Adrenal gland (tissue), 12 donors: ENCODE results near the gene ODAD2. TPM values are rescaled to one million over a fixed set of nuclear protein-coding genes. Genes with fewer than 3 reads are reported as not detected.

Experiments used
- DNase-seq, 7 donors: peaks; one replicate each; pipeline ENCODE4 v3.0.0-alpha.2; 2019 to 2020
- H3K27ac ChIP-seq, 5 donors: fragments of 200-600 bp; sonication (generic) in 4 of 5; 1 replicate in 3 of 5; 2 replicates in 2 of 5; pipeline versions ENCODE4 v1.5.1 to v1.8.0; 2016 to 2020; ENCODE audit warnings: mild to moderate bottlenecking in 1 of 5
- H3K27me3 ChIP-seq: fragments of 200-600 bp; 2 replicates; pipeline ENCODE4 v1.8.0; 2021
- H3K36me3 ChIP-seq, 2 donors: fragments of 200-600 bp; replicated peaks in 1 of 2; 1 replicate in 1 of 2; 2 replicates in 1 of 2; pipeline versions ENCODE4 v1.5.1 to v1.8.0; 2018 to 2022
- H3K4me1 ChIP-seq, 2 donors: fragments of 200-600 bp; replicated peaks in 1 of 2; 1 replicate in 1 of 2; 2 replicates in 1 of 2; pipeline versions ENCODE4 v1.5.1 to v1.8.0; 2018 to 2021
- H3K4me3 ChIP-seq, 4 donors: fragments of 200-600 bp; sonication (generic) in 3 of 4; one replicate each; pipeline ENCODE4 v1.5.1; 2016 to 2018
- H3K9me3 ChIP-seq, 3 donors: fragments of 200-600 bp; sonication (generic) in 1 of 3; replicated peaks in 1 of 3; 1 replicate in 2 of 3; 2 replicates in 1 of 3; pipeline versions ENCODE4 v1.5.1 to v1.8.0; 2016 to 2021
- POLR2A ChIP-seq, 2 donors: fragments of 450-650 bp; IDR thresholded peaks; one replicate each; pipeline ENCODE4 v1.6.1; 2017; ENCODE audit warnings: antibody characterized with exemption in 2 of 2, mild to moderate bottlenecking in 2 of 2, moderate library complexity in 1 of 2
- WGBS, 4 donors: extraction: QIAGEN DNeasy Blood & Tissue Kit in 2 of 4; methylation state at CpG; one replicate each; pipeline versions ENCODE4 v1.1.5 to v1.1.7; 2013 to 2017; 5-methylcytosine and 5-hydroxymethylcytosine counted together
- intact Hi-C, 2 donors: fragments of 100-400 bp; cut with DNase I; formaldehyde crosslinking; loops; one replicate each; pipeline versions ENCODE4 v1.14.1 to v1.15.0; 2022 to 2023
- polyA plus RNA-seq, 3 donors: library from polyadenylated mRNA; stranded (reverse); fragments of 200-250 nt in 2 of 3; fragments of 350-450 nt in 1 of 3; fragmentation: Illumina TruSeq in 1 of 3; extraction: RNeasy Lipid Tissue Mini Kit (QIAGEN cat#74804) in 1 of 3; gene quantifications; one replicate each; pipeline ENCODE4 v1.2.3, GENCODE V29; 2013 to 2014
- total RNA-seq, 9 donors: library from RNA; depleted of rRNA in 4 of 9; stranded (reverse); fragments of >200 nt in 4 of 9; fragments of 120-200 nt in 1 of 9; fragmentation: NEBNext Ultra II Directional in 1 of 9; extraction: Animal tissue kit (Norgen Biotek cat#: 25700) in 1 of 9; gene quantifications; one replicate each; pipeline versions ENCODE4 v1.1.0 to v1.2.4, GENCODE V29; 2013 to 2023
- TF ChIP-seq, protein P1 (sequence below), 6 experiments: fragments of 450-650 bp in 4 of 6; fragments of 200-600 bp in 2 of 6; sonication (generic) in 1 of 6; IDR thresholded peaks; 1 replicate in 5 of 6; 2 replicates in 1 of 6; pipeline versions ENCODE4 v1.5.1 to v1.8.0; 2016 to 2021; ENCODE audit warnings: antibody characterized with exemption in 6 of 6, mild to moderate bottlenecking in 2 of 6, moderate library complexity in 1 of 6
- donor health status: healthy with polysubstance abuse.
- donor health status: Bipolar disorder and iron deficiency.
- donor health status: DM: yes; HTN: yes; CAD: no.
- donor health status: DM: no; HTN: no; CAD: no.
- donor health status: DM: no; HTN: no; CAD: no.
- donor health status: DM: yes; HTN: yes; CAD: no.

Gene ODAD2
- total and polyA plus RNA-seq, 12 donors: 0.35 to 2.4 (median 1.2) TPM

DNA sequence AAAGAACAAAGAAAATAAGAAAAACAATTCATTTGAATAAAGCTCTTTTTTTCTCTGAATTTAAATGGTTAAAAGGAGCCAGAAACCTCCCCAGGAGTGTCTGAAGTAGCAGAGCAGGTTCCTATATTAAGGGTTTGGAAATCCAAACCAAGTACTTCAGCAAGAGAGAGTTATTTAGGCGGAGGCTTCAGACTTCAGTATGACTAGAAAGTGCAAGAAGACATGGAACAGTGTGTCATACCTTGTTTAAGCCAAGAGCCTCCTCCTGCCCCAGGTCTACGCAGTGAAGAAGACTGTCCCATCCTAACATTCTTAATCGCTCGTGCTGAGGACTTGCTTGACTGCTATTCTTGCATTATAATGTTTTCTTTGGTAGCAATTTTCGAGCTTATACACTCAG, 51.3 kb downstream of the ODAD2 start:
- no peak for DNase-seq
- no peaks in the 10 kb centered on the region for H3K4me1 ChIP-seq
- no peak overlapping the region for H3K4me3 ChIP-seq
- intact Hi-C loops: no loop called here
- H3K36me3 ChIP-seq: no peaks in the 10 kb centered on the region
- H3K9me3 ChIP-seq: no peaks in the 10 kb centered on the region
- 72 to 80% (median 76%) methylated on average over 5 of the region's 5 CpGs for WGBS, 4 donors
- H3K27ac ChIP-seq: no peak overlapping the region
- no peaks in the 10 kb centered on the region for H3K27me3 ChIP-seq
- no peak for TF ChIP-seq POLR2A (IDR thresholded peaks at IDR 0.05)
- TF ChIP-seq, protein P1, sequence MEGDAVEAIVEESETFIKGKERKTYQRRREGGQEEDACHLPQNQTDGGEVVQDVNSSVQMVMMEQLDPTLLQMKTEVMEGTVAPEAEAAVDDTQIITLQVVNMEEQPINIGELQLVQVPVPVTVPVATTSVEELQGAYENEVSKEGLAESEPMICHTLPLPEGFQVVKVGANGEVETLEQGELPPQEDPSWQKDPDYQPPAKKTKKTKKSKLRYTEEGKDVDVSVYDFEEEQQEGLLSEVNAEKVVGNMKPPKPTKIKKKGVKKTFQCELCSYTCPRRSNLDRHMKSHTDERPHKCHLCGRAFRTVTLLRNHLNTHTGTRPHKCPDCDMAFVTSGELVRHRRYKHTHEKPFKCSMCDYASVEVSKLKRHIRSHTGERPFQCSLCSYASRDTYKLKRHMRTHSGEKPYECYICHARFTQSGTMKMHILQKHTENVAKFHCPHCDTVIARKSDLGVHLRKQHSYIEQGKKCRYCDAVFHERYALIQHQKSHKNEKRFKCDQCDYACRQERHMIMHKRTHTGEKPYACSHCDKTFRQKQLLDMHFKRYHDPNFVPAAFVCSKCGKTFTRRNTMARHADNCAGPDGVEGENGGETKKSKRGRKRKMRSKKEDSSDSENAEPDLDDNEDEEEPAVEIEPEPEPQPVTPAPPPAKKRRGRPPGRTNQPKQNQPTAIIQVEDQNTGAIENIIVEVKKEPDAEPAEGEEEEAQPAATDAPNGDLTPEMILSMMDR (IDR thresholded peaks at IDR 0.05): no peak

DNA sequence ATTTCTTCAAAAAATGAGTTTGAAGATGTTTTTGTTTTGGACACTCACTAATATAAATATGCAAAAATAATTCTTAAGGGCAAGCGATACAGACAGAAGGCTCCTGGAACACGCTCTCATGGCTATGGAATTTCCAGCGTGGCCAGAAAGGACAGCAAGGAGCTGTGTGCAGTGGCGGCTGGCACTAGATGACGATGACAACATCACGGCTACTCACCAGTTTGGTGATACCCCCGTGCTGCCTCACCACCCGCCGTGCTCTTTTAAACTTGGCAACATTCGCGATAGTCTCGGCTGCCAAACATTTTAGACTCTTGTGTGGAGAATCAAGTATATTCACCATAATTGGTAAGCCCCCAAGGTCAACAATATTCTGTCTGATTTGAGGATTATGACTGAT, 54.9 kb downstream of the ODAD2 start:
- Histone ChIP-seq H3K4me3 (no peak overlapping the region), H3K36me3 (no peaks in the 10 kb centered on the region), H3K27ac (no peak overlapping the region), H3K27me3 (no peaks in the 10 kb centered on the region), H3K4me1 (no peaks in the 10 kb centered on the region), H3K9me3 (no peaks in the 10 kb centered on the region)
- 92 to 96% (median 94%) methylated on average over 12 of the region's 12 CpGs for WGBS, 4 donors
- no peak for TF ChIP-seq POLR2A (IDR thresholded peaks at IDR 0.05)
- TF ChIP-seq, protein P1 (IDR thresholded peaks at IDR 0.05): no peak
- no peak for DNase-seq
- intact Hi-C loops: no loop called here

DNA sequence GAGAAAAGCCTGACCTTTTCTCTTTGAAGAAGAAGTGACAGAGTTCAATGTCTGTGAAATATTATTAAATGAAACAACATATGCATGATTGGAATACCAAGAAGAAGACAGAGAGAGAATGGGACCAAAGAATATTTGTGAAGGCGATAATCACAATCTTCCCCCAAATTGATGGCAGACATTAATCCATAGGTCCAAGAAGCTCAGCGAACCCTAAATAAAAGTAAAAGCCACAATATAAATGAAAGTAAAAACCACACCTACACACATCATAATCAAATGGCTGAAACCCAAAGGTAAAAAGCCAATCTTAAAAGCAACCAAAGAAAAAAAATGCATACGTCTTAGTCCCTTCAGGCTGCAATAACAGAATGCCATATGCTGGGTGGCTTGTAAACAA, 84.0 kb downstream of the ODAD2 start:
- Histone ChIP-seq H3K36me3 (no peaks in the 10 kb centered on the region), H3K27me3 (no peaks in the 10 kb centered on the region), H3K9me3 (no peaks in the 10 kb centered on the region), H3K27ac (no peak overlapping the region), H3K4me1 (no peaks in the 10 kb centered on the region), H3K4me3 (no peak overlapping the region)
- no peak for DNase-seq
- 85 to 93% (median 90%) methylated on average over 3 of the region's 3 CpGs for WGBS, 4 donors
- no peak for TF ChIP-seq POLR2A (IDR thresholded peaks at IDR 0.05)
- TF ChIP-seq, protein P1 (IDR thresholded peaks at IDR 0.05): no peak
- intact Hi-C loops: no loop called here

DNA sequence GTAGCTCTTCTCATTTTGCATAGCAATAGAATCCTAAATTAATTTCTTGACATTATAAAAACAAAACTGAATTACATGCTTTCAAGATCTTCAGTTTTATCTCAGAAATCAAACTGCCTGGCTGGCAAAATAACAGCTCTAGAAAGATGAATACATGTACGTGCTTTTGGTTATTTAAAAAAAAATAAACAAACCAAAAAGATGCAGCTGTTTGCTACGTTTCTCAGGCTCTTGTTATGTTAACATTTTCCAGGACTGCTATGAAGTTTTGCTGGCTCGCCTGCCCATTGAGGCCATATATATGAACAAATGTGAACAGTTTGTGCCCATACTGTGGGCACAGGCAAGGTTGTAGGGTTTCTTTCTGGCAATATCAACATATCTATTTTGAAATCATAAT, 86.6 kb downstream of the ODAD2 start:
- Histone ChIP-seq H3K27me3 (no peaks in the 10 kb centered on the region), H3K36me3 (no peaks in the 10 kb centered on the region), H3K9me3 (no peaks in the 10 kb centered on the region), H3K27ac (no peak overlapping the region), H3K4me3 (no peak overlapping the region), H3K4me1 (no peaks in the 10 kb centered on the region)
- intact Hi-C loops: no loop called here
- DNase-seq: no peak
- TF ChIP-seq POLR2A (IDR thresholded peaks at IDR 0.05): no peak
- TF ChIP-seq, protein P1 (IDR thresholded peaks at IDR 0.05): no peak
- WGBS, 4 donors: 47 to 53% (median 50%) methylated on average over 3 of the region's 3 CpGs
